ENCODE measurements around the gene TRIM7. TPM values are rescaled to one million over a fixed set of nuclear protein-coding genes. Genes with fewer than 3 reads are reported as not detected.

Gene TRIM7
- total and polyA plus RNA-seq, 9 of the 15 experiments (the other 6 are each of a cell fraction or from before 2014, with no cell fraction given) = 2.6 to 14.9 (median 8.9) TPM

- TF ChIP-seq ZNF445 (CRISPR knock-in tag; IDR thresholded peaks at IDR 0.05; ENCODE audit: low read depth) (no peak), SMARCB1 (IDR thresholded peaks at IDR 0.05; ENCODE audit: insufficient read length, low read depth) (no peak), HMG20A (CRISPR knock-in tag; conservative IDR thresholded peaks at IDR 0.05) (no peak), MED1 (CRISPR knock-in tag; IDR thresholded peaks at IDR 0.05; ENCODE audit: borderline replicate concordance) (no peak), ARID3A (IDR thresholded peaks at IDR 0.05; ENCODE audit: borderline replicate concordance, low read depth, low read length) (no peak), TRIM24 (IDR thresholded peaks at IDR 0.05) (0 out of 4 replicates have a peak, but pooled peaks of 1 of the 2 experiments have one; percentile 10), ZFPM2 (CRISPR knock-in tag; IDR thresholded peaks at IDR 0.05) (no peak), ZNF197 (CRISPR knock-in tag; IDR thresholded peaks at IDR 0.05; ENCODE audit: low read depth) (peak; percentile 86), ZNF239 (CRISPR knock-in tag; IDR thresholded peaks at IDR 0.05) (no peak; the same call in 1 of the 2 replicates), TAF15 (IDR thresholded peaks at IDR 0.05; ENCODE audit: low read depth, low read length) (no peak), GATA2 (CRISPR knock-in tag; IDR thresholded peaks at IDR 0.05) (no peak)
- TF ChIP-seq, protein P1, sequence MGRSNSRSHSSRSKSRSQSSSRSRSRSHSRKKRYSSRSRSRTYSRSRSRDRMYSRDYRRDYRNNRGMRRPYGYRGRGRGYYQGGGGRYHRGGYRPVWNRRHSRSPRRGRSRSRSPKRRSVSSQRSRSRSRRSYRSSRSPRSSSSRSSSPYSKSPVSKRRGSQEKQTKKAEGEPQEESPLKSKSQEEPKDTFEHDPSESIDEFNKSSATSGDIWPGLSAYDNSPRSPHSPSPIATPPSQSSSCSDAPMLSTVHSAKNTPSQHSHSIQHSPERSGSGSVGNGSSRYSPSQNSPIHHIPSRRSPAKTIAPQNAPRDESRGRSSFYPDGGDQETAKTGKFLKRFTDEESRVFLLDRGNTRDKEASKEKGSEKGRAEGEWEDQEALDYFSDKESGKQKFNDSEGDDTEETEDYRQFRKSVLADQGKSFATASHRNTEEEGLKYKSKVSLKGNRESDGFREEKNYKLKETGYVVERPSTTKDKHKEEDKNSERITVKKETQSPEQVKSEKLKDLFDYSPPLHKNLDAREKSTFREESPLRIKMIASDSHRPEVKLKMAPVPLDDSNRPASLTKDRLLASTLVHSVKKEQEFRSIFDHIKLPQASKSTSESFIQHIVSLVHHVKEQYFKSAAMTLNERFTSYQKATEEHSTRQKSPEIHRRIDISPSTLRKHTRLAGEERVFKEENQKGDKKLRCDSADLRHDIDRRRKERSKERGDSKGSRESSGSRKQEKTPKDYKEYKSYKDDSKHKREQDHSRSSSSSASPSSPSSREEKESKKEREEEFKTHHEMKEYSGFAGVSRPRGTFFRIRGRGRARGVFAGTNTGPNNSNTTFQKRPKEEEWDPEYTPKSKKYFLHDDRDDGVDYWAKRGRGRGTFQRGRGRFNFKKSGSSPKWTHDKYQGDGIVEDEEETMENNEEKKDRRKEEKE (IDR thresholded peaks at IDR 0.05; ENCODE audit: borderline replicate concordance in 1 of 2, control insufficient read depth in 1 of 2, low read depth in 2 of 2, low read length in 1 of 2) = no peak; a peak in 1 of 4 replicates
- TF ChIP-seq, protein P2, sequence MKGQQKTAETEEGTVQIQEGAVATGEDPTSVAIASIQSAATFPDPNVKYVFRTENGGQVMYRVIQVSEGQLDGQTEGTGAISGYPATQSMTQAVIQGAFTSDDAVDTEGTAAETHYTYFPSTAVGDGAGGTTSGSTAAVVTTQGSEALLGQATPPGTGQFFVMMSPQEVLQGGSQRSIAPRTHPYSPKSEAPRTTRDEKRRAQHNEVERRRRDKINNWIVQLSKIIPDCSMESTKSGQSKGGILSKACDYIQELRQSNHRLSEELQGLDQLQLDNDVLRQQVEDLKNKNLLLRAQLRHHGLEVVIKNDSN (CRISPR knock-in tag; IDR thresholded peaks at IDR 0.05) = no peak
- TF ChIP-seq, protein P3, sequence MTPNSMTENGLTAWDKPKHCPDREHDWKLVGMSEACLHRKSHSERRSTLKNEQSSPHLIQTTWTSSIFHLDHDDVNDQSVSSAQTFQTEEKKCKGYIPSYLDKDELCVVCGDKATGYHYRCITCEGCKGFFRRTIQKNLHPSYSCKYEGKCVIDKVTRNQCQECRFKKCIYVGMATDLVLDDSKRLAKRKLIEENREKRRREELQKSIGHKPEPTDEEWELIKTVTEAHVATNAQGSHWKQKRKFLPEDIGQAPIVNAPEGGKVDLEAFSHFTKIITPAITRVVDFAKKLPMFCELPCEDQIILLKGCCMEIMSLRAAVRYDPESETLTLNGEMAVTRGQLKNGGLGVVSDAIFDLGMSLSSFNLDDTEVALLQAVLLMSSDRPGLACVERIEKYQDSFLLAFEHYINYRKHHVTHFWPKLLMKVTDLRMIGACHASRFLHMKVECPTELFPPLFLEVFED (CRISPR knock-in tag; conservative IDR thresholded peaks at IDR 0.05) = no peak
- TF ChIP-seq, protein P4, sequence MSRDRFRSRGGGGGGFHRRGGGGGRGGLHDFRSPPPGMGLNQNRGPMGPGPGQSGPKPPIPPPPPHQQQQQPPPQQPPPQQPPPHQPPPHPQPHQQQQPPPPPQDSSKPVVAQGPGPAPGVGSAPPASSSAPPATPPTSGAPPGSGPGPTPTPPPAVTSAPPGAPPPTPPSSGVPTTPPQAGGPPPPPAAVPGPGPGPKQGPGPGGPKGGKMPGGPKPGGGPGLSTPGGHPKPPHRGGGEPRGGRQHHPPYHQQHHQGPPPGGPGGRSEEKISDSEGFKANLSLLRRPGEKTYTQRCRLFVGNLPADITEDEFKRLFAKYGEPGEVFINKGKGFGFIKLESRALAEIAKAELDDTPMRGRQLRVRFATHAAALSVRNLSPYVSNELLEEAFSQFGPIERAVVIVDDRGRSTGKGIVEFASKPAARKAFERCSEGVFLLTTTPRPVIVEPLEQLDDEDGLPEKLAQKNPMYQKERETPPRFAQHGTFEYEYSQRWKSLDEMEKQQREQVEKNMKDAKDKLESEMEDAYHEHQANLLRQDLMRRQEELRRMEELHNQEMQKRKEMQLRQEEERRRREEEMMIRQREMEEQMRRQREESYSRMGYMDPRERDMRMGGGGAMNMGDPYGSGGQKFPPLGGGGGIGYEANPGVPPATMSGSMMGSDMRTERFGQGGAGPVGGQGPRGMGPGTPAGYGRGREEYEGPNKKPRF (IDR thresholded peaks at IDR 0.05; ENCODE audit: low read depth, low read length) = no peak
- TF ChIP-seq, protein P5, sequence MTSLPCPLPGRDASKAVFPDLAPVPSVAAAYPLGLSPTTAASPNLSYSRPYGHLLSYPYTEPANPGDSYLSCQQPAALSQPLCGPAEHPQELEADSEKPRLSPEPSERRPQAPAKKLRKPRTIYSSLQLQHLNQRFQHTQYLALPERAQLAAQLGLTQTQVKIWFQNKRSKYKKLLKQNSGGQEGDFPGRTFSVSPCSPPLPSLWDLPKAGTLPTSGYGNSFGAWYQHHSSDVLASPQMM (CRISPR knock-in tag; IDR thresholded peaks at IDR 0.05) = no peak
These were observed 18.2 kb upstream of the TRIM7 start, which contains the start of gene TRIM41 (continued) for GRCh38 chr5:181223058-181223728.
